GM15510 (cell line): ENCODE results near the gene HLA-DPB1.

Experiments
- POLR2A ChIP-seq: IDR thresholded peaks from 3 replicates; pipeline ENCODE4 v1.6.1; 2011; ENCODE audit warnings: borderline replicate concordance; ENCODE audit not compliant: insufficient read length; ENCODE audit errors: extremely low read depth

Gene HLA-DPB1

DNA sequence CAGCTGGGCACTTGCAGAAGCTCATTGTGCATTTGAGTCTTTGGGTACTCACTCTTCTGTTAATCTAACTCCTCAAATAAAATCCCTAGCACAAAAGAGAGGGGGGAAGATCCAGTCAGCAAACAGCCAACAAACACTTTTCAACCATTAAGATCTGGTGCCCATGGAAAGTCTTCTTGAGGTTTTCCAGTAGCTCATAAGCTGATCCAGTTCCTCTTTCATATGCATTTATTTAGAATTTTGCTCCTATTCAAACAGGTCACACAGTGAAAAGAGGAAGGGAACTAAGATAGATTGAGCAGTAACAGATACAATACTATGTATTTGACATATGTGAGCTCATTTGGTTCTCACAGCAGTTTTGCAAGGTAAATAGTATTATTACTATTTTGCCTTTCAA lies 38.6 kb downstream of the HLA-DPB1 start:
- TF ChIP-seq POLR2A: no peak

DNA sequence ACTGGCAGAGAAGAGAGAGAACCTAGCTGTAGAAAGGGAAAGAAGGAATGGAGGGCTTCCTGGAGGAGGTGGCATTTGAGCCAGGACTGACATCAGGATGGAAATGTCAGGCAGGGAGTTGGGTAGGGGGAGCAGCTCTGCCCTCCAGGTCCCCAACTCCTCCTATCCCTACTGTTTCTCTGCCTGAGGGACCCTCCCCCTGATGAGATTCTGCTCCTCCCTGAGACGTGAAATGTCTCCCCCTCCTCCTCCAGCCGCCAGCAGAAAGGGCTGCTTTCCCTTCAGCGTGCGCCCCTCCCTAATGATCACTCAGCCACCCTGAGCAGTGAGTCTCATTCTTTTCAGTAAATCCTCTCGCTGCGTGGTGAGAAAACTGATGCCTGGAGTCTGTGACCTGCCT lies 40.6 kb downstream of the HLA-DPB1 start:
- no peak for TF ChIP-seq POLR2A

DNA sequence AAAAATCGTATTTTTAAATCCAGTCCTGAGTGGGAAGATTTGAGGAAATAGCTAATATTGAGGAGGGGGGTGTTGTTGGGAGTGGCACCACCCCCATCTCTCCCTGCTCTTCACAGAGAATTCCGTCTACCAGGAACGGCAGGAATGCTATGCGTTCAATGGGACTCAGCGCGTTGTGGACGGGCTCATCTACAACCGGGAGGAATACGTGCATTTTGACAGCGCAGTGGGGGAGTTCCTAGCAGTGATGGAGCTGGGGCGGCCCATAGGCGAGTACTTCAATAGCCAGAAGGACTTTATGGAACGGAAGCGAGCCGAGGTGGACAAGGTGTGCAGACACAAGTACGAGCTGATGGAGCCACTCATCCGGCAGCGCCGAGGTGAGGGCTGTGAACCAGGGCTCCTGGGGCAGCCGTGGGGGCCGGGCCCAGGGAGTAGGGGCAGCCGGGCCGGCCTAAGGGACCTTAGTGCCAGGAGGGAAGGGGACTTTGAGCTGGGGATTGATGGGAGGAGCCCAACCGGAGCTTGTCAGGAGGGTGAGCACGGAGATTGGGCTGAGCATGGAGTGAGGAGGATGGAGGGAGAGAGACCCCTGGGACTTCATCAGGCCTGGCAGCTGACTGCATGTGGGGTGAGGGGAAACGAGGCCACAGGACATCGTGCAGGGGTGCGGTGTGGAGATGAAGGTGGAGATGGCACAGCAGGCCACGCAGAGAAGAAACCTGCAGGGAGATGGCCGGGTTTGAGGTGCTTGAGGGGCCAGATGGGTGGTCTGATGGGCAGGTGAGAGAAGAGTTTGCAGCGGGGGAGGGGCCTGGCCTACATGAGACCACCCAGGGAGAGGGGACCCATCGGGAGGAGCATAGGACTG lies 41.3 kb downstream of the HLA-DPB1 start:
- TF ChIP-seq POLR2A: no peak

DNA sequence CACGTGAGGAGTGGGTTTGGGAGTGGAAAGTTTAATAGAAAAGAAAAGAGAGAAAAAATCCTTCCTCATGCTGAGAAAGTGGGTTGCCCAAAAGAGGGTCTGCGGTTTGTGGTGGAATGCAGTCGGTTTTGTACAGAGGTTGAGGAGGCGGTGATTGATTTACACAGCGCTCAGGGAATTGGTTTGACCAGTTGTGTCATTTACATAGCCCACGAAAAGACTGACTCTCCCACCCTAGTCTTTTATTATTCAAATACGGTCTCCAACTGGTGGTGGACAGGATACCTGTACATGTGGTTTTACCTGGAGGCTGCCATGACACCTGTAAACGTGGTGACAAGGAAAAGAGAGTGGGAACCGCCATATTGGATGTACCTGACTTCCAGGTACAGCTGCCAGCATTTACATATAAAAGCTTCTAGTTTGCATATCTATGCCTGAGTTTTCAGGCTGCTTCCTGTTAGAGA lies 42.1 kb downstream of the HLA-DPB1 start:
- TF ChIP-seq POLR2A: no peak

DNA sequence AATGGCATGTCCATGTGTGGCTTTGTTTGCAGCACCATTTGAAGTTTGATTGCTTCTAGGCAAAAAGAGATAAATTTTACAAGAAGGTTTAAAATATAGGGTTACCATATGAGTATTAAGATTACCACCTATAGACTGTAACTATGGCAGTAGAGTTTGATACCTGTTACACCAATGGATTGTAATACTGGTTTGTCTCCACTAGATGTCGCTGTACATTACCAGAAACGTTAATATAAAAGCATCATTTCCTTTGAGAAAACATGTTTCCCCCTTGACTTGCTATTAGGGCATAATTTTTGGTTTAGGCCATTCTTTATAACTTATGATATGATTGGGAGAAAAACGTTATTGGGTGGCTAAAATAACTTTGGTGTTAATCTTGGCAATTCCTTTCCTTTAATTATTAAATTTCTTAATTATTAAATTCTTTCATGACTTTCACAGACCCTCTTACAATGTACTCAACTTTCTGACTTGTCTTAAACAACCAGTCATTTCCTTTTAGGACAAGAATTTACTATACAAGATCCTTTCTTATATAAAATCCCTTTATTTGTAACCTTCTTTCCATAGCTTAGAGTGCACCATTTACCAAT lies 42.8 kb downstream of the HLA-DPB1 start:
- TF ChIP-seq POLR2A: no peak

DNA sequence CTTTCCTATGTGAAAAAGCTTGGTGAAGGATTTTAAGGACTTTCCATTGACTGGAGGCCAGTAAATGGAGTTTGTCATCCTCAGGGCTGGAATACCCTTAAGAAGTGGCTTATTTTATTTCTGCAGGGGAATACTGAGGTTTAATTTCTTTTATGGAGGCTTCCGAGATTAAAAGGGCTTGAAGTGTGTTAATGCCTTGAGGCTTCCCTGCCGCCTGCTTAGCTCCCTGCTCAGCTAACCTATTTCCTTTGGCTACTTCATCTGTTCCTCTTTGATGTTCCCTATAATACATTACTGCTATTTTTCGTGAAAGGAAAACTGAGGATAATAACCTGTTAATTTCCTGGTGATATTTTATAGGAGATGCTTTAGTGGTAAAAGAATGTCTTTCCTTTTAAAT lies 44.2 kb downstream of the HLA-DPB1 start:
- no peak for TF ChIP-seq POLR2A

DNA sequence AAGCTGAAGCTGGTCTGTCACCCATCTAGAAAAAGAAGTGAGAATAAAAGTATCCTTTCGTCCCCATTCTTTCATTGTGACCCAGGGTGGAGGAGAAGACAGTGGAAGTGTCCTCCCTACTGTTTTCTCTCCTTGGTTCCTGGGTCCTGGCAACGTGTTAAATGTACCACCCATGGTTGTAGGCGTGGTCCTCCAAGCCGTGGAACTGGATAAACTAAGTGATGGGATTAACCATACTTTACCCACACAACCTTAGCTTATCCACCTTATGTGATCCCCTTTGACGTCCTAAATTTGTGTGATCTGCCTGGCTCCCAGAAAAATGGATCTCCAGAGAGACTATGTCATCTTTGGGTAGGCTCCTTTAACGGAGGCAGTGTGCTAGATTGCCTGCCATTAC lies 47.4 kb downstream of the HLA-DPB1 start:
- TF ChIP-seq POLR2A: no peak

DNA sequence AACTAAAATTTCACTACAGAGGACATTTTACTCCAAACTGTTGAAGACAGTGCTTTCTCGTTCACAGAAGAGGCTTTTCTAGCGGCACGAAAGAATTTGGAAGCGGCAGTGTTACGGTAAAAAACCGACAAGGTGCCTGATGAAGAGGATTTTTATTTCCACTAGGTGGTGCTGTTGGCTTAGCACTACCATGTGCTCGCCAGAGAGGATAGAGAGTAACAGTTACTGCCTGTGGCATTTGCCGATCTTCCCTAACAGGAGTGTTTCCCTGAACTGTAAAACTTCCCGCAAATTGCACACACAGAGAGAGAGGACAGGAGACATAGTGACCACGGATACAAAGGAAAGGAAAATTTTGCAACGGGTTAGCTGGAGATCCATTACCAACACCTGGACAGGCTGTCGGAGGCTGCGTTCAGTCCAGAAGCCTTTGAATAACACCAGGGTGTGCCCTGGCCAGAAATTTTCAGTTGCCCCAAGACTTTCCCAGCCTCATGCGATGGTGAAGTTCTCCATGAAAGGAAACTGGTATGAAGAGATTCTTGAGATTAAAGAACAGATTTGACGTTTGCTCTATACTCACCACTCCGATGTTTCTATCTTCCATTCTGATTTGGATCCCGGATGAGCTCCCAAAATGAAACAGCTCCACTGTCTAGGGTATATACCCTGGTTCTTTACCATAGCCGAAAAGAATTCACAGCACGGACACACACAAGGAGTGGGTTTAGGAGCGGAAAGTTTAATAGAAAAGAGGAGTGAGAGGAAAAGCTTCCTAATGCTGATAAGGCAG lies 48.1 kb downstream of the HLA-DPB1 start:
- TF ChIP-seq POLR2A: no peak

DNA sequence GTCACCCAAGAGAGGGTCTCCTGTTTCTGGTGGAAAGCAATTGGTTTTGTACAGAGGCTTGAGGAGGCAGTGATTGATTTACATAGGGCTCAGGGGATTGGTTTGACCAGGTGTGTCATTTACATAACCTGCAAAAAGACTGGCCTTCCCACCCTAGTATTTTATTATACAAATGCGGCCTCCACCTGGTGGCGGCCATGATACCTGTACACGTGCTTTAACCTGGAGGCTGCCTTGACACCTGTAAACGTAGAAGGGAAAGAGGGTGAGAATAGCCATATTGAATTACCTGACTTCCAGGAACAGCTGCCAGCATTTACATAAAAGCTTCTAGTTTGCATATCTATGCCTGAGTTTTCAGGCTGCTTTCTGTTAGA lies 48.7 kb downstream of the HLA-DPB1 start:
- TF ChIP-seq POLR2A: no peak

DNA sequence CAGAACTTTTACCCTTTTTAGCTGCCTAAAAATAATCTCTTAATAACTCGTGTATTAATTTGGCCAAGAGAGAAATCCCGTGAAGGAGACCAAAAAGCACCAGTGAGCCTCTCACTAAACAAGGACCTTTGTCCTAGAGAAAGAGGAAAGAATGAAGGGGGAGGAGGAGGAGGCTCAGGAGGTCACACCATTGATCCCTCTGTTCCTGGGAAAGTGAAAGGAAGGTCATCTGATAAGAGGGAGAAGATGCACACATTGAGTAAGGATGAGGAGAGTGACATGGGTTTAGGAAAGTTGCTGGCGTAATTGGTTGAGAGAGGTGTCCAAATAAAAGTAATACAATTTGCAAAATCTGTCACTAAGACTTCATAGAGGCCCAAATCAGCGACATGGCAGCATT lies 49.2 kb downstream of the HLA-DPB1 start:
- no peak for TF ChIP-seq POLR2A

DNA sequence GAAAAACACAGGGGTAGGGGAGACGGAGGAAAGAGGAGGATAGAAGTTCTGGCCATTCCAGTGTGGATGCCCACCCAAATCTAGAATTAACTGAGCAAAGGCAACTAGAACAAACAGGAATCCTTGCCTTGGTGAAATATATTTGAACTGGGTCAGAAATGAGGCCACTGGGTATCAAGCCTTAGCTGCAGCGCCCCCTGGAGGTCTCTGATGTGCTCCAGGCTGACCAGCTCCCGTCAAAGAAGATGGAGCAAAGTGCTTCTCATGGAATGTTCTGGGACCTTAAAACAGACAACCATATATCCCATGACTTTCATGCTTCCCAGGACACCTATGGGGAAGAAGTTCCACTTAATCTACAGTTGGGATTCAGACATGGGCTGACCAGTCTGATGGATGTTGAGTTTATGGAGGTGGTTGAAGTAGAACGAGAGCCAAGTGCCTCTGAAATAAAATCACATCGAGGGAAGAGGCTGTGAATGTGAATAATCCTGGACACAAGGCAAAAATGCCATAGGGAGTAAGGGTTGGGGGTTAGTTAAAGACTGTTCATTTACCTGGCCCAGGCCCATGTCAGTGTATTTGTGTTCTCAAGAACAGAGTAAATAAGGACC lies 50.4 kb downstream of the HLA-DPB1 start:
- TF ChIP-seq POLR2A: no peak

DNA sequence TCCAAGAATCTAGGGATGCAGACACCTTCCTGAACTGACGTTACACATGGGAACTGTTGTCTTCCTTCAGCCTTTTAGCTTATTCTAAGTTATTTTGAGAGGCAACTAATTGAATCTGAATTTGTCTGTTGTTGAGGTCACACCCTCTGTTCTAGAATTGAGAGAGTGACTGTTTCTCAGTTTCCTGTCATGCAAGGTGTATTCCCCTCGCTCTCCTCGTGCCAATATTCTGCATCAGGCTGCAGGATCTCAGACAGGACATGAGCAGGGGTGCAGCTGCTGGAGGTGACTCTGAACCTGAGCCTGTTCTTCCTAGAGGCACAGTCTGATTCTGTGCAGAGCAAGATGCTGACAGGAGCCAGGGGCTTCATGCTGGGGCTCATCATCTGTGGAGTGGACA lies 52.5 kb downstream of the HLA-DPB1 start:
- TF ChIP-seq POLR2A: no peak

DNA sequence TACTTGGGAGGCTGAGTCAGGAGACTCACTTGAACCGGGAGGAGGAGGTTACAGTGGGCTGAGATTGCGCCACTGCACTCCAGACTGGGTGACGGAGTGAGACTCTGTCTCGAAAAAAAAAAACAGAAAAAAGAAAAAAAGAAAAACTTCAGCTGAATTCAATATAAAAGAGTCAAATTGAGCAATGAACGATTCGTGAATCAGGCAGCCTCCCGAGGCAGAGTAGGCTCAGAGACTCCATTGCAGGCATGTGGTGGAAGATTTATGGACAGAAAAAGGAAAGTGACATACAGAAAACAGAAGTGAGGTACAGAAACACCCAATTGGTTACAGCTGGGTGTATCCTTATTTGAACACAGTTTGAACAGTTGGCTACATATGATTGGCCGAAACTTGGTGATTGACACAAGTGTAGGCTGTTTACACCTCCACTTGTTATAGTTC lies 56.3 kb downstream of the HLA-DPB1 start:
- no peak for TF ChIP-seq POLR2A

DNA sequence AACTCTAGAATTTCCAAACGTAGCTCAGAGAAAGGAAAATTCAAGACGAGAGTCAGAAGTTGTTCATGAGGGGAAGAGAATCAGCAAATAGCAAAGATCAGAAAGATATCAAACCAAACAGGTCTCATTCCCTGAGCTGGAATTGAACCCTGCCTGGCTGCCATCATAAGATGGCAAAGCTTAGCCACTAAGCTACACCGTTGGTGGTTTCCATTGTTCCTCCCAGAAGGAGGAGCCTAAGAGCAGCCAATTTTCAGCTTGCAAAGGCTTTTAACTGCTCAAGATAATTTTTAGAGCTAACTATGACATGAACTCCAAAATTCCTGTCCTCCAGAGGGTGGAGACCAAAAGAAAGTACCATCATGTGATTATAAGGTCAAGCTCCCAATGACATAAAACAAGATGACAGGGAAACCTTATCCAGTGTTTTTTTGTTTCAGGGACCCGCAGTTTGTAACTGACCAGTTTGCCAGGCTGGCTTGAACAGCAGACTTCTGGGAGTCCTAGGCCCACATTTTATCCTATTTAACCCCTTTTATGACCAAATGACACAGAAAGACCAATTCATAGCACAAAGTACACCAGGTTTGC lies 60.6 kb downstream of the HLA-DPB1 start:
- TF ChIP-seq POLR2A: no peak
